Panc1 (cell line): ENCODE measurements around the gene UBASH3A. TPM values are rescaled to one million over a fixed set of nuclear protein-coding genes. Genes with fewer than 3 reads are reported as not detected.

Experiments used
- ATAC-seq: fragments of 200-7000 bp; cut with Tn5 transposase; 2 replicates; pipeline ENCODE4 v1.9.1; 2020; ENCODE audit warnings: mild to moderate bottlenecking, moderate library complexity
- BruUV-seq: library from RNA; stranded (reverse); fragments of 400-500 nt; replicated peaks from 2 replicates; lab custom pipeline; 2021; lab: Mats Ljungman, UMichigan
- CTCF ChIA-PET: fragments of 300-600 bp; sonication (Branson Sonifier 250); formaldehyde crosslinking; loops from one replicate; lab custom pipeline; 2022; ENCODE audit warnings: antibody characterized with exemption; lab: Charles Lee
- POLR2A ChIA-PET: fragments of 300-600 bp; sonication (Branson Sonifier 250); formaldehyde crosslinking; loops from one replicate; lab custom pipeline; 2022; ENCODE audit warnings: antibody characterized with exemption; lab: Charles Lee
- DNase-seq: peaks from one replicate; pipeline ENCODE4 v3.0.0-alpha.2; 2010; ENCODE audit warnings: low read depth, low spot score
- H3K27ac ChIP-seq: 2 replicates; pipeline ENCODE4 v1.5.1; 2011; ENCODE audit warnings: mild to moderate bottlenecking, low read length, inconsistent platforms
- H3K27me3 ChIP-seq: fragments of 200-500 bp; sonication (Bioruptor generic); 2 replicates; pipeline ENCODE4 v1.6.0; 2014; ENCODE audit warnings: low read length, inconsistent platforms; ENCODE audit not compliant: control insufficient read depth, insufficient read depth
- H3K36me3 ChIP-seq: fragments of 200-500 bp; sonication (Bioruptor generic); 2 replicates; pipeline ENCODE4 v1.5.1; 2014; ENCODE audit warnings: inconsistent platforms, mild to moderate bottlenecking, low read length, moderate library complexity; ENCODE audit not compliant: control insufficient read depth, insufficient read depth
- H3K4me1 ChIP-seq: 2 replicates; pipeline ENCODE4 v1.5.1; 2011; ENCODE audit warnings: inconsistent platforms, mild to moderate bottlenecking, low read length, moderate library complexity; ENCODE audit not compliant: control insufficient read depth, insufficient read depth
- H3K4me3 ChIP-seq, 2 experiments: 2 replicates each; pipeline ENCODE4 v1.5.1; 2011 to 2012; ENCODE audit warnings: low read depth in 2 of 2, low read length in 2 of 2, mild to moderate bottlenecking in 2 of 2, inconsistent platforms in 1 of 2, moderate library complexity in 1 of 2
- H3K9me3 ChIP-seq: fragments of 200-500 bp; sonication (Bioruptor generic); 2 replicates; pipeline ENCODE4 v1.5.1; 2014; ENCODE audit warnings: low read depth, mild to moderate bottlenecking, inconsistent platforms, low read length, moderate library complexity; ENCODE audit not compliant: control insufficient read depth, insufficient read depth
- TCF7L2 ChIP-seq: IDR thresholded peaks from 2 replicates; pipeline ENCODE4 v1.6.1; 2011; ENCODE audit warnings: mild to moderate bottlenecking, low read depth, low read length, inconsistent platforms
- in situ Hi-C: cut with HindIII; loops from 2 replicates; pipeline ENCODE4 v1.10.0; 2016; ENCODE audit warnings: low sequenced_read_pairs, low pct_unique_long_range_greater_than_20kb
- intact Hi-C: fragments of 100-400 bp; cut with micrococcal nuclease; formaldehyde crosslinking; loops from one replicate; pipeline ENCODE4 v1.10.0; 2022; ENCODE audit not compliant: unreplicated experiment
- total RNA-seq: library from RNA; stranded (reverse); gene quantifications from one replicate; pipeline ENCODE4 v1.2.1, GENCODE V29; 2021; ENCODE audit not compliant: unreplicated experiment

The UBASH3A gene
- total RNA-seq, 1 experiment from 2014 or later, result 0.33 TPM

DNA sequence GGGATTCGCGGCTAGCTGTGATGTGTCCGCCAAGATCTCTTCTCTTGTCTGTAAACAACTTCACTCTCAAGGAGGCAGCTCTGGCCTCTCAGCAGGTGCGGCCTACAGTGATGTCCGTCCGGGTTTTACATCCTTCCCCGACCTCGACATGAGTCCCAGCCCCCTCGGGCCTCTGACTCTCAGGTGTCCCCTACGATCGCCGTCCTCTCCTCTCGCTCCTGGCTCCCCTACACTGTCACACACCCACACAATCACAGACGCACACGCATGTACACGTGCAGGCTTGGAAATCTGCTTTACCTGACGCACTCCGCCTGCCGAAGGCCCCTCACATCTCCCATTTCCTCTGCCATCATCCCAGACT, 93.1 kb downstream of the UBASH3A start:
- Histone ChIP-seq H3K4me1 (no peaks in the 10 kb centered on the region), H3K9me3 (no peaks in the 10 kb centered on the region), H3K36me3 (no peaks in the 10 kb centered on the region), H3K27me3 (no peaks in the 10 kb centered on the region), H3K27ac (peak overlapping the region; percentile 71), H3K4me3 (peak overlapping the region; percentile 69 to 83)
- ChIA-PET POLR2A (no interaction called here), CTCF (no interaction called here)
- in situ Hi-C loops, result no loop called here
- DNase-seq, result no peak
- ATAC-seq, result peak; percentile 14
- BruUV-seq, result no TSS peak
- no peak for TF ChIP-seq TCF7L2
- intact Hi-C loops, result no loop called here

Other genes with a start within 250 kb of the UBASH3A start
- gene ABCG1, start 184.8 kb upstream of the UBASH3A start, total RNA-seq, result 0.80 TPM
- gene TFF3, start 88.5 kb upstream of the UBASH3A start, total RNA-seq, result 8.9 TPM
- gene TFF2, start 52.9 kb upstream of the UBASH3A start, total RNA-seq, result 1.1 TPM
- 0.36 TPM for gene TFF1, start 37.4 kb upstream of the UBASH3A start, total RNA-seq
- not detected for gene TMPRSS3, start 7.8 kb upstream of the UBASH3A start, total RNA-seq
- 0.46 TPM for gene RSPH1, start 92.3 kb downstream of the UBASH3A start, total RNA-seq
- gene SLC37A1, start 110.0 kb downstream of the UBASH3A start, total RNA-seq, result 7.7 TPM
- gene PDE9A, start 249.7 kb downstream of the UBASH3A start, total RNA-seq, result 0.72 TPM